ENCODE measurements around the gene MID1.

DNA sequence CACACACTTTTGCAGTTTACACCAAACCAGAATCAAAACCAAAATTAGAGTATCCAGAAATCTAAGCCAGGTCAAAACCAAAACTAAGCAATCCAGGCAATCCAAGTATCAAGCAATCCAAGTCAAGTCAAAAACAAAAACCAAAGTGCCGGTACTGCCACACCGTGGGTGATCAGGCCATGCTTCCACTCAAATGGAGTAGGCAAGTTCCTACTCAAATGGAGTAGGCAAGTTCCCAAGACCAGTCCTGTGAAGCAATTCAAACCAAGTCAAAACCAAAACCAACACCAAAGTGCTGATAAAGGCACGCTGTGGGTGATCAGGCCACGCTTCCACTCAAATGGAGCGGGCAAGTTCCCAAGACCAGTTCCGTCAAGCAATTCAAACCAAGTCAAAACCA, 31.3 kb downstream of the MID1 start:
- no peak for TF ChIP-seq POLR2A (IDR thresholded peaks at IDR 0.05)
- TF ChIP-seq, protein P1, sequence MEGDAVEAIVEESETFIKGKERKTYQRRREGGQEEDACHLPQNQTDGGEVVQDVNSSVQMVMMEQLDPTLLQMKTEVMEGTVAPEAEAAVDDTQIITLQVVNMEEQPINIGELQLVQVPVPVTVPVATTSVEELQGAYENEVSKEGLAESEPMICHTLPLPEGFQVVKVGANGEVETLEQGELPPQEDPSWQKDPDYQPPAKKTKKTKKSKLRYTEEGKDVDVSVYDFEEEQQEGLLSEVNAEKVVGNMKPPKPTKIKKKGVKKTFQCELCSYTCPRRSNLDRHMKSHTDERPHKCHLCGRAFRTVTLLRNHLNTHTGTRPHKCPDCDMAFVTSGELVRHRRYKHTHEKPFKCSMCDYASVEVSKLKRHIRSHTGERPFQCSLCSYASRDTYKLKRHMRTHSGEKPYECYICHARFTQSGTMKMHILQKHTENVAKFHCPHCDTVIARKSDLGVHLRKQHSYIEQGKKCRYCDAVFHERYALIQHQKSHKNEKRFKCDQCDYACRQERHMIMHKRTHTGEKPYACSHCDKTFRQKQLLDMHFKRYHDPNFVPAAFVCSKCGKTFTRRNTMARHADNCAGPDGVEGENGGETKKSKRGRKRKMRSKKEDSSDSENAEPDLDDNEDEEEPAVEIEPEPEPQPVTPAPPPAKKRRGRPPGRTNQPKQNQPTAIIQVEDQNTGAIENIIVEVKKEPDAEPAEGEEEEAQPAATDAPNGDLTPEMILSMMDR (IDR thresholded peaks at IDR 0.05) = no peak

All from prostate gland (tissue), 2 donors.